GM12874 (cell line): ENCODE measurements around the gene CEP57L1.

Source experiments
- CTCF ChIP-seq: IDR thresholded peaks from 2 replicates; pipeline ENCODE4 v1.5.1; 2011; ENCODE audit warnings: low read depth, mild to moderate bottlenecking, control low read depth, low read length, moderate library complexity; ENCODE audit not compliant: insufficient read depth

The CEP57L1 gene

GRCh38 chr6:109095835-109096084, 453 bp downstream of the CEP57L1 start:
- no peak for TF ChIP-seq CTCF

DNA sequence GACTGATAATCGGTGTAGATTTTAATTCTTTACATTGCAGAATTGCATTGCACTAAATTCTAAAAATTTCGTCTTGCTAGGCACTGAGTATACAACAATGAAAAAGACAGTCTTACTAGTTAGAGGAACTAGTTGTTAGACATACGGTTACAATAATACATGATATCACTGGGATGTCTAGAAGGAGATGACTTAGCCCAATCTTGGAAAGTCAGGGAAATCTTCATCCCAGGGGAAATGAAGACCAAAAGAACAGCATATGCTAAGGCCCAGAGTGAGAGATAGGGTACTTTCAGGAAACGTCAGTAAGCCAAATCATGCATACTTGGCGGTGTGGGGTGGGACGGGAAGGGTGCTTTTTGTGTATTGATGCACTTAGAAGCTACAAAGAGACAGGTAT, 901 bp downstream of the CEP57L1 start:
- TF ChIP-seq CTCF: no peak

DNA sequence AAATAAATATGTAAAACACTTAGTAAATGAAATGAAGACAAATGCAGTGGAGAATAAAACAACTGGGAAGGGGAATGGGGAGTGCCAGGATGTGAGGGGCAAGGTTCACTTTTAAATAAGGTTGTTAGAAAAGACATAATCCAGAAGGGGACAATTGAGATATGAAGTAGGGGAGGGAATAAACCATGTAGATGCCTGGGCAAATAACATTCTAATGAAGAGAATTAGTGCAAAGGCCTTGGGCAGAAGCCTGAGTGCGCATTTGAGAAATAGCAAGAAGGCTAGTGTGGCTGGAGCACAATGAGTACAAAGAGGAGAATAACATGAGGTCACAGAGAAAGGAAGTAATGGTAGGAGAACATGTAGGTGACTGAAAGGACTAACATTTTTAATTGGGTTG, 2.4 kb downstream of the CEP57L1 start:
- TF ChIP-seq CTCF: no peak

- no peak for TF ChIP-seq CTCF
Observed at GRCh38 chr6:109102762-109103161, 7.5 kb downstream of the CEP57L1 start.

DNA sequence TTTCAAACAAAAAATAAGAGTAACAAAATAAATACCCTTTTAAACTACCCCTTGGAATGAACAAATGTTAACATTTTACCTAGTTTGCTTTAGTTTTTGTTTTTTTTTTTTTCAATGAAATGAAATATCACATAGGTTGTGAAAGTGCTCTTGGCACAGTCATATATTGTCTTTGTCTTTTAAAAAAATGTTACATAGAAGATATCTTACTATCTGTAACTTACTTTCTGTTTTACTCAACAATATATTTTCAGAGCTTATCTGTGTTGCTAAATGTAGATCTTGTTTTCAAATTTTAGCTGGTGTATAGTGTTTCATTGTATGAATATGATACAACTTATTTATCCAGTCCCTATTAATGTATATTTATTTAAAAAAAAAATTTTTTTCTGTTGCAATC, 8.6 kb downstream of the CEP57L1 start:
- TF ChIP-seq CTCF: no peak

DNA sequence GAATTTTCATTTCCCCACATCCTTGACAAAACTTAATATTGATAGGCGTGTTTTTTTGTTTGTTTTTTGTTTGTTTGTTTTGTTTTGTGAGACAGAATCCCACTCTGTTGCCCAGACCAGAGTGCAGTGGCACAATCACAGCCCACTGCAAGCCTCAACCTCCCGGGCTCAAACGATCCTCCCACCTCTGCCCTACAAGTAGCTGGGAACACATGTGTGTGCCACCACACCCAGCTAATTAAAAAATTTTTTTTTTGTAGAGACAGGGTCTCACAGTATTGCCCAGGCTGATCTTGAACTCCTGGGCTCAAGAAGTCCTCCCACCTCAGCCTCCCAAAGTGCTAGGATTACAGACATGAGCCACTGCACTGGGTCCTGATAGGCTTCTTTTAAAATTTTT, 9.2 kb downstream of the CEP57L1 start:
- no peak for TF ChIP-seq CTCF

- no peak for TF ChIP-seq CTCF
Observed at GRCh38 chr6:109105681-109106080, 10.4 kb downstream of the CEP57L1 start.
